Hematopoietic multipotent progenitor cell treated with erythropoietin and hydrocortisone succinate and interleukin-3 and kit ligand, for 17 days (in vitro differentiated cells): ENCODE results near the gene BLVRB.
A peak's percentile ranks its signal among the peaks of the same experiment; 100 is the strongest.
"Not testable (repeated sequence)": the region's sequence is repeated elsewhere in the genome, so short reads cannot be mapped to it uniquely, and the experiment has no call there.

Source experiments
- DNase-seq: peaks from one replicate; pipeline ENCODE4 v3.0.0-alpha.2; 2015; ENCODE audit warnings: low spot score

Gene BLVRB

DNA sequence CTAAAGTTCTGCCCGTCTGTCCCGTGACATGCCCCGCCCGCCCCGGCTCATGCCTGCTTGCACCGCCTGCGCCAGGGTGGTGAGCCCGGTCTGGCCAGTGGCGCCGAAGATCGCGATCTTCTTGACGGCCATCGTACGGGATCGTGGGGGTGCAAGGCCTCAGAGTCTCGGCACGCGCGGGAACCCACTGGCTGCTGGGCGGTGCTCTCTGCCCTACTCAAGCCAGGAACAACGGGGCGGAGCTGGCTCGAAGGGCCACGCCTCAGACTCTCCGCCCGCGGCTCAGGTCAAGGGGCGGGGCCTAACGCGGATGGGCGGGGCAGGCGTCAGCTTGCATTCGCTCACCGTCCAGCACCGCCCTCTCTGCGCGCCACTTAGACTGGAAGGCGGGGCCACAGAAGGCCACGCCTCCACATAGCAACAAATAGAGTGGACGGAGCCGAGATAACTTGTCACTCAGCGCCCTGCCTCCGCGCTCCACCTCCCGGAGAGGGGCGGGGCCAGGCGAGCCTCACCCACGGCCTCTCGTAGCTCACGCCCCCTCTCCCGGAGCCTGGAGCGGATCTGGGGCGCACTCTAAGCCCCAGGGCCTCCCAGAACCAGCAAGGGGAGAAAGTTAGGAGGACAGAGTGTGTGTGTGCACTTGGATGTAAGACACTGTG lies at the start of gene BLVRB:
Gene BLVRB (minus strand): TSS at position 189 of the 662 bp plus-strand sequence. CDS start 57 bp downstream, at position 132.
- peak; percentile 100 for DNase-seq

DNA sequence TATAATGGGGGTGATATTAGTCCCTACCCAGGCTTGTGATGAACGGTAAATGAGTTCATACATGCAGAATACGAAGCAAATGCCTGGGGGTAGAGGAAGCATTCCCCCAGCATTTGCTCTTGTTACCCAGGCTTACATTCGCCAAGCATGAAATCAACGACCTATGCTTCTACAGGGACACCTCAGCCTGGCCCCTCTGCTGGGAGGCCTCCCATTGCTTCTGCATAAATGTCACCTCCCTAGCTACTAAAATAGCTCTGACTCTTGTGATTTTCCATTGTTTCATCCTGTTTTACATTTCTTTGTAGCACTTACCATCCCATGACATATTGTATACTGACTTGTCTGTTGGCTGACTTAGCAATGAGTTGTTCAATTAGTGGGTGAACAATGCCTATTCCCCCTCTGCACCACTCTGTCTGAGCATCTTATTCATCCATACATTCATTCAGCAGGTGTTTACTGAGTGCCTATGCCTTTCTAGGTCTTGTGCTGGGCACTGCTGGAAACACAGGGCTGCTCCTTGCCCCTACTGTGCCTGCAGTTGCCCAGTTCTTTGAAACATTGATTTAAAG lies 48.3 kb upstream of the BLVRB start:
- no peak for DNase-seq

DNA sequence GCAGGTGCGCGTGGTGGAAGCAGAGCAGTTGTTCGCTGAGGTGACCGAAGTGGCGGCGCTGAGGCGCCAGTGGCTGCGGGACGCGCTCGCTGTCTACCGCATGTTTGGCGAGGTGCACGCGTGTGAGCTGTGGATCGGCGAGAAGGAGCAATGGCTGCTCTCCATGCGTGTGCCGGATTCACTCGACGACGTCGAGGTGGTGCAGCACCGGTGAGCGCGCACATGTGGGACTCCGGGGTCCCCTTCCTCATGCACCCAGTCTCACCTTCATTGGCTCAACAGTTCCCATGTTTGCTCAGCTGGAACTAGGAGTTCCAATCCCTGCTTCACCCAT lies 47.8 kb upstream of the BLVRB start:
- no peak for DNase-seq

DNA sequence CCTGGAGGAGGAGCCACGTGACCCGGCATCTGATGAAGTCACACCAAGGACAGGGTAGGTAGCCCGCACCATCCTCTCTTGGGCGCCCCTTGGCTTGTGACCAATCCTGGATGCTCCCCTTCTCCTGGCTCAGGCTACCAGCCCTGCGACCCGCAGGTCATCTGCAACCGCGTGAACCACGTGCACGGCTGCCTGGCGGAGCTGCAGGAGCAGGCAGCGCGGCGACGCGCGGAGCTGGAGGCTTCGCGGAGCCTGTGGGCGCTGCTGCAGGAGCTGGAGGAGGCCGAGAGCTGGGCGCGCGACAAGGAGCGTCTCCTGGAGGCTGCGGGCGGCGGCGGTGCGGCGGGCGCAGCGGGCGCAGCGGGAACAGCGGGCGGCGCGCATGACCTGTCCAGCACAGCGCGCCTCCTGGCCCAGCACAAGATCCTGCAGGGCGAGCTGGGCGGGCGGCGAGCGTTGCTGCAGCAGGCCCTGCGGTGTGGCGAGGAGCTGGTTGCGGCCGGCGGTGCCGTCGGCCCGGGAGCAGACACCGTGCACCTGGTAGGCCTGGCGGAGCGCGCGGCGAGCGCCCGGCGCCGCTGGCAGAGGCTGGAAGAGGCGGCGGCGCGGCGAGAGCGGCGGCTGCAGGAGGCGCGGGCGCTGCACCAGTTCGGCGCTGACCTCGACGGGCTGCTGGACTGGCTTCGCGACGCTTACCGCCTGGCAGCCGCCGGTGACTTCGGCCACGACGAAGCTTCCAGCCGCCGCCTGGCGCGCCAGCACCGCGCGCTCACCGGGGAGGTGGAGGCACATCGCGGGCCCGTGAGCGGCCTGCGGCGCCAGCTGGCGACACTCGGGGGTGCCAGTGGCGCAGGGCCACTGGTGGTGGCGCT lies 47.2 kb upstream of the BLVRB start:
- DNase-seq = no peak

DNA sequence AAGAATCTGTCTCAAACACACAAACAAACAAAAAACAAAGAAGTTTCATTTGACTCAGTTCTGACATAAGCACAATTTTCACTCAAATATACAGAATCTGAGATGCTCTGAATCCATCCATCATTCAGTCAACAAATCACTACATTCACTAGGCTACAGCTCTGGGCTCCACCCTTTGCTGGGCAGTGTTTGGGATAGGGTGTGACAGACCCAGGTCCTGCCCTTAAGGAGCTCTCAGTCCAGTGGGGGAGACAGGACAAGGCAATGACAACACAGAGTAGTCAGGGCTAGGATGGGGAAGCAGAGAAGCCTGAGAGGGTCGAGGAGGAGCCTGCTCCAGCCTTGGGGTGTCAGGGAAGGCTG lies 46.5 kb upstream of the BLVRB start:
- no peak for DNase-seq

DNA sequence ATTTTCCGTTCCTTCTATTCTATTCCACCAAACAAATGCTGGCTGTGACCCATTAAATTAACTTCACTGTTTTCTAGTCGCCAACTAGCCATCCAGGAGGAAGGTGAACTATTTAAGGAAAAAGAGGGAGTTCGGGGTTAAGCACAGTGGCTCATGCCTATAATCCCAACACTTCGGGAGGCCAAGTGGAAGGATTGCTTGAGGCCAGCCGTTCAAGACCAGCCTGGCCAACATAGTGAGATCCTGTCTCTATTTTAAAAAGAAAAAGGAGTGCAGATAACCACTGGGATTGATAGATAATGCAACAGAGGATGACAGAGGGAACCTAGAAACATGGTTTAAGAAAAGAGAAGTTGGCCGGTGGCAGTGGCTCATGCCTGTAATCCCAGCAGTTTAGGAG lies 45.9 kb upstream of the BLVRB start:
- no peak for DNase-seq

DNA sequence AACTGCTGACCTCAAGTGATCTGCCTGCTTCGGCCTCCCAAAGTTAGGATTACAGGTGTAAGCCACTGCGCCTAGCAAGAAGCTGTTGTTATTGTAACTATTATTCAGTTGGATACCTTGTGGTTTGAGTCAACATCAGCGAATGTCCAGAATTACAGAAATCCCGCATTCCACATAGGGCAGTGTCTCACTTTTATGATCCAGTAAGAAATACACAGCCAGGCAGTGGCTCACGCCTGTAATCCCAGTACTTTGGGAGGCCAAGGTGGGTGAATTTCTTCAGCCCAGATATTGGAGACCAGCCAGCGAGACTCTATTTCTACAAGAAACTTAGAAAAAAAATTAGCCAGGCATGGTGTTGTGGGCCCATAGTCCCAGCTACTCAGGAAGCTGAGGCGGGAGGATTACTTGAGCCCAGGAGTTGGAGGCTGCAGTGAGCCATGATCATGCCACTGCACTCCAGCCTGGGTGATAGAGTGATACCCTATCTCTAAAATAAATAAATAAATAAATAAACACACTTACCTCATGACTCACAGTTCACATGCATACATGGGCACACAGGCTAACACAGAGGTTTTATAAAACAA lies 45.1 kb upstream of the BLVRB start:
- no peak for DNase-seq

DNA sequence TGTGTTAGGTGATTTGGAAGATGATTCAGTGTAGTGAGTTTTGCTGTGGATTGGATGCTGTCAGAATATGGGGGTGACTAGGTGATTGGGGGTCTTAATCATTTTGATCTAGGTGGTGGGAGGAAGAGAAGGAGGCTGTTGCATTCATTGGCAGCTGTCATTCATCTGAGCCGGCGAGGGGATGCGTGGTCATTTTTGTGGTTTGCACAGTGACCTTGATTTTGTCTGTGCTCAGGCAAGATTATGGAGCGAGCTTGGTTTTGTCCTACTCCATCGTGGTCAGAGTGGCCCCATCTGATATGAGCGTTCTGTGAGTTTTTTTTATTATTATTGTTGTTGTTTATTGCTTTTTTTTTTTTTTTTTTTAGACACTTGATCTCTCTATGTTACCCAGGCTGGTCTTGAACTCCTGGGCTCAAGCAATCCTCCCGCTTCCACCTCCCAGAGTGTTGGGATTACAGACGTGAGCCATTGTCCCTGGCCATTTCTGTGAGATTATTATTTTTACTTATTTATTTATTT lies 43.3 kb upstream of the BLVRB start:
- no peak for DNase-seq

DNA sequence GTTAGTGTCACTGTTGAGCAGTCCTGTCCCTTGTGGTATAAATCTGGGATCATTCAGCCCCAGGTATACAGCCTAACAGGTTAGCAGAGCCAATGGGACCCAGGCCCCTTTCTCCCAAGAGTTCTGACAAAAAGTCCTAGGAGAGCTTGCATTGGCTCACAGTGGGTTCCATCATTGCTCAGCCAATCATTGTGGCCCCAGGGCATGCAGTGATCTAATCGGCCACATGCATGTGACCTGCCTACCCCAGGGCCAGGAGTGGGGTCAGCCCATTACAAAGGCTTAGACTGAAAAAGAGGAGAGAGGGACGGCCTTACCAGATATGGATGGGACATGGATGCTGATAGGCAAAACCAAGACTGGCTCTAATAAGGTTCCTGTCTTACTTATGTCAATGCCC lies 42.3 kb upstream of the BLVRB start:
- DNase-seq = no peak

DNA sequence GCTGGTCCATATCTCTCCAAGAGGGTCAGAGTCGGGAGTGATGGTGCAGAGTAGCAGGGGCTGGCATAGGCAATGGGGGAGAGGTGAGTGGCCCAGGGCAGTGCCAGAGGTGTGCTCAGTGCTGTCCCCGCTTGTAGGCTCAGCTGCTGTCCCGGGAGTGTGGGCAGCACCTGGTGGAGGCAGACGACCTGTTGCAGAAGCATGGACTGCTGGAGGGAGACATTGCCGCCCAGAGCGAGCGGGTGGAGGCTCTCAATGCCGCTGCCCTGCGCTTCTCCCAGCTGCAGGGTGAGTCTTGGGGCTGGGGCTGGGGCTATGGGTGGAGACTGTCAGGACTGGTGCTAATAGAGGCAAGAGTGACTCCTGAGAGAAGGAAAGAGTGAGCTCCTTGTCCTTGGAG lies 40.6 kb upstream of the BLVRB start:
- no peak for DNase-seq

DNA sequence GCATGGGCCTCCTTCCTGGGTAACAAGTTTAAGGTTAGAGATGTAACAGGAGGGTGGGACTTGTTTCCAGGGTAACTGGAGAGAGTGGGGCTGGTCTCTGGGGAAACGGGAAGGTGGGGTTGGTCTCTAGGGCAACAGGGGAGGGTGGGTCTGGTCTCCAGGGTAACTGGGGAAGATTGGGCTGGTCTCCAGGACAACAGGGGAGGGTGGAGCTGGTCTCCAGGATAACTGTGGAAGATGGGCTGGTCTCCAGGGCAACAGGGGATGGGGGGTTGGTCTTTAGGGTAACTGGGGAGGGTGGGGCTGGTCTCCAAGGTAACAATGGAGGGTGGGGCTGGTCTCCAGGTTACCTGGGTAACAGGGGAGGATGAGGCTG lies 37.8 kb upstream of the BLVRB start:
- peak; percentile 38 for DNase-seq

DNA sequence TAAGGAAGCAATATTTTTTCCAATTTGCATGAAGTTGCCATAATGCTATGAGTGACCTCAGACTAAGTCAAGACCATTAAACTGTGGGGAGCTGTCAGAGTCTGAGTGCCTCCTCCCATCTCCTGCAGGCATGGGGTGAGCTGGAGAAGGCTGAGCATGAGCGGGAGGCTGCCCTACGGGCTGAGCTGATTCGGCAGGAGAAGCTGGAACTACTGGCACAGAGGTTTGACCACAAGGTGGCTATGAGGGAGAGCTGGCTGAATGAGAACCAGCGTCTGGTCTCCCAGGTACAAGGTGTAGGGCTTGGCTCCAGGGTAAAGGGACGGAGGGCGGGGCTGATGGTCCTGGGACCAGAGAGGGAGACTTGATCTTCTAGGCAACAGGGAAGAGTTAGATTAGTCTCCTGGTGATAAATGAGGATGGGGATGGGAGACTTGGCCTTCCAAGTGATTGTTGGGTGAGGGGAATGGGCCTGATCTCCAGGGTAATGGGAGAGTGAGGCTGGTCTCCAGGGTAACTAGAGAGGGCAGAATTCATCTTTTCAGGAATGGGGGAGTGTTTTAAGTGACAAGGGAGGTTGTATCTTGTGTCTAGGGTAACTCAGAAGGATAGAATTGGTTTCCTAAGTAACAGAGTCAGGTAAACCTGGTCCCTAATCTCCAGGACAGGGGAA lies 37.2 kb upstream of the BLVRB start:
- peak; percentile 43 for DNase-seq

DNA sequence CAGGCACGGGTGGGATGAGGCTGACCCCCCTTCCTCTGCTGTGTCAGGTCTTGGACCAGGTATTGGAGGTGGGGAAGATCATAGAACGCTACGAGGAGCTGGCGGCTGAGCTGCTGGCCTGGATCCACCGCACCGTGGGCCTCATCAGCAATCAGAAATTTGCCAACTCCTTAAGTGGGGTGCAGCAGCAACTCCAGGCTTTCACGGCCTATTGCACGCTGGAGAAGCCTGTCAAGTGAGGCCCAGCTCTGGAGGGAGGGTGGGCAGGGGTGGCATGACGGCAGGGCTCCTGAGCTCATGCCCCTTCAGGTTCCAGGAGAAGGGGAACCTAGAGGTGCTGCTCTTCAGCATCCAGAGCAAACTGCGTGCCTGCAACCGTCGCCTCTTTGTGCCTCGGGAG lies 36.5 kb upstream of the BLVRB start:
- DNase-seq = no peak

DNA sequence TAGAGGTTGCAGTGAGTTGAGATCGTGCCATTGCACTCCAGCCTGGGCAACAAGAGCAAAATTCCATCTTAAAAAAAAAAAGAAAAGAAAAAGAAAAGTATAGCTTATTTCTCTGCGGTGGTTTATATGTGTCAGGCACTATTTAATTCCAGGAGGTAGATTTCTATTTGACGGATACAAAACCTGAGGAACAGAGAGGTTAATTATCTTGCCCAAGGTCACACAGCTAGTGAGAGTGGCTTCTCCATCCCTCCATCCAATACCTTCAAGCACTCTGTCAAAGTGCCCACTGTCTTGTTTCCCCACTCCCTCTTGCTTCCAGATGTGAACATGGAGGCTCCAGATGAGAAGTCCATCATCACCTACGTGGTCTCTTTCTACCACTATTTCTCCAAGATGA lies 36.1 kb upstream of the BLVRB start:
- no peak for DNase-seq

DNA sequence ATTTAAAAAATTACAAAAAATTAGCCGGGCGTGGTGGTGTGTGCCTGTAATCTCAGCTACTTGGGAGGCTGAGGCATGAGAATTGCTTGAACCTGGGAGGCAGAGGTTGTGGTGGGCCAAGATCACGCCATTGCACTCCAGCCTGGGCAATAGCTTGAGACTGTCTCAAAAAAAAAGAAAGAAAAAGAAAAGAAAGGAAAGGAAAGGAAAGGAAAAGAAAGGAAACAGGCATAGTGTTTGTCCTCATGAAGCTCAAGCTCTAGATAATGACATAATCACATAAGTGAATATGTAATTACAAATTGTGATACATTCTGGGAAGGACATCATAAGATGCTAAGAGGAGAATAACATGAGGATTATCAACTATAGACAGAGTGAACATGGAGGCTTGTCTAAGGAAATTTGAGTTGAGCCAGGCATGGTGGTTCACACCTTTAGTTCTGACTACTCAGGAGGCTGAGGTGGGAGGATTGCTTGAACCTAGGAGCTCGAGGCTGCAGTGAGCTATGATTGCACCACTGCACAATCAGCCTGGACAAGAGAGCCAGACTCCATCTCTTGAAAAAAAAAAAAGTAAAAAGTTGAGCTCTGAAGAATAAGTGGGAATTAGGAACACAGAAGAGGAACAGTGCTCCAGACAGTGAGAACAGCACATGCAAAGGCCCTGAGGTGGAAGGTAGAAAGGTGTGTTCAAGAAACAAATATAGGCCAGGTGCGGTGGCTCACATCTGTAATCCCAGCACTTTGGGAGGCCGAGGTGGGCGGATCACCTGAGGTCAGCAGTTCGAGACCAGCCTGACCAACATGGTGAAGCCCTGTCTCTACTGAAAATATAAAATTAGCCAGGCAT lies 35.4 kb upstream of the BLVRB start:
- DNase-seq = not testable (repeated sequence)

DNA sequence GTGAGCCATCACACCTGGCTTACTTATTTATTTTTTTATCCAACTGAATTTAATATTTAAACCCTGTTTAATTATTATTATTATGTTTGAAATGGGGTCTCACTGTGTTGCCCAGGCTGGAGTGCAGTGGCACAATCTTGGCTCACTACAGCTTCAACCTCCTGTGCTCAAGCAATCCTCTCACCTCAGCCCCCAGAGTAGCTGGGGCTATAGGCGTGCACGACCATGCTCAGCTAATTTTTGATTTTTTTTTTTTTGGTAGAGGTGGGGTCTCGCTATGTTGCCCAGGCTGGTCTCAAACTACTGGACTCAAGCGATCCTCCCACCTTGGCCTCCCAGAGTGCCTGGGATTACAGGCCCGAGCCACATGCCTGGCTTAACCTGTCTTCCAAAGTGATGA lies 33.8 kb upstream of the BLVRB start:
- DNase-seq = no peak

DNA sequence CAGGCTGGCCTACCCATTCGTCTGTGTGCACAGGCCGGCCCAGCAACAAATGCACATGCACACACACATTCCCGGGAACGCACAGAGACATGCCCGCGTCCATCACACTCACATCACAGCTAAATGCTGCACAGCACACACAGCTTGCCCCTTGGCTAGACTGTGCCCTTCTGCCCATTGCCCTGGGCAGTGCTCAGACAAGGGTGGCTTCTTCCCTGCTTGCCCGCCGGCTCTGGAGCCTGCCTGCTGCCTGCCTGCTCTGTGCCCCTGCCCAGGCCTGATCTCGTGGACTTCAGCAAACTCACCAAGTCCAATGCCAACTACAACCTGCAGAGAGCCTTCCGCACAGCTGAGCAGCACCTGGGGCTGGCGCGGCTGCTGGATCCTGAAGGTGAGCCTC lies 31.7 kb upstream of the BLVRB start:
- no peak for DNase-seq

DNA sequence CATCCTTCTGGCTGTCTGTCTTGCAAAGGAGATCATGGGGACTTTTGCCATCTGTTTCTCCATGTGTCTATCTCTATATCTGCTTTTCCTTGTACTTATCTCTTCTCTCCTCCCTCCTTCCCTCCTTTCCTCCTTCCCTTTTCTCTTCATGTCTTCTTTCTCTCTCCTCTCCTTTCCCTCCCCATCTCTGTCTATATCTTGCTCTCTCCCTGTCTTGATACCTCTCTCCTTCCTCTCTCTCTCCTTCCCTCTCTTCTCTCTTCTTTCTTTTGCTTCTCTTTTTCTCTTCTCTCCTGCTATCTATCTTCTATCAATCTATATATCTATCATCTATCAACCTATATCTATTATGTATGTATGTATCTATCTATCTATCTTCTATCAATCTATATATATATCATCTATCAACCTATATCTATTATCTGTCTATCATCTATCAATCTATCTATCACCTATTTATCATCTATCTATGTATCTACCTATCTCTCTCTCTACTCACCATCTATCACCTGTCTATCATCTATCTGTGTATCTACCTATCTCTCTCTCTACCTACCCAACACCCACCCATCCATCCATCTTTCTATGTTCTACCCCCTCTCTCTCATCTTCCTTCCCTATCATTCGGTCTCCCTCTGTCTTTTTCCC lies 28.8 kb upstream of the BLVRB start:
- no peak for DNase-seq

DNA sequence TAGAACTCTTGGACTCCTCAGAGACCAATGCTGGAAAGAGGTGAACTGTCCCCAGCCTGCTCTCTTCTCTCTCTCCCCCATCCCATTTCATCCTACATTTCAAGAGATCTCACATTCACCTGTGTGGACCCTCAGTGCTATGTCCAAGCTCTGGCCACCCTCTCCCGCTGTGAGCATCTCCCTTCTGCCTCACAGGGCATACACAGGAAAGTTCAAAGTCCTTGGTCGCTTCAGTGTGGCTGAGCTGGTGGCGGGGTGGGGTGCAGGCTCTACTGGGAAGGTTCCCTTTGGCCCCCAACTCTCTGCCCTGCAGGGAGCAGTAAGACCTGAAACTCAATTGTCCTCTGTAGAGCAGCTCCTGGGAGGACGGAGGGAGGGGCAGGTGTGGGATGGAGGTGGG lies 28.2 kb upstream of the BLVRB start:
- DNase-seq = no peak

DNA sequence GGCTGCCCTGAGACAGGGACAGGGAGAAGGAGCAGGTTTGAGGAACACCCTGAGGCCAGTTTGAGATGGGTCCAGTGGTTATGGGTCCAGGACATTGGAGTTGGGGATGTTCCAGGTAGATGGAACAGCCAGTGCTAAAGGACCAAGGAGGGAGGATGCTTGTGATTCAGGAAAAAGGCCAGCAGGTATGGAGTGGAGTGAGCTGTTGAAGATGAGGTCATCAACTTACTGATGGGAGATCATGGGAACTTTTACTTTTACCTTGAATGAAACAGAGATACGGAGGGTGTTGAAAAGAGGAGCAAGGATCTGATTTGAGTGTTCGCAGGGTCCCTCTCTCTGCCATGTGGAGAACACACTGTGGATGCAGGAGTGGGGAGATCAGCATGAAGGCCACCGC lies 26.7 kb upstream of the BLVRB start:
- DNase-seq = no peak

DNA sequence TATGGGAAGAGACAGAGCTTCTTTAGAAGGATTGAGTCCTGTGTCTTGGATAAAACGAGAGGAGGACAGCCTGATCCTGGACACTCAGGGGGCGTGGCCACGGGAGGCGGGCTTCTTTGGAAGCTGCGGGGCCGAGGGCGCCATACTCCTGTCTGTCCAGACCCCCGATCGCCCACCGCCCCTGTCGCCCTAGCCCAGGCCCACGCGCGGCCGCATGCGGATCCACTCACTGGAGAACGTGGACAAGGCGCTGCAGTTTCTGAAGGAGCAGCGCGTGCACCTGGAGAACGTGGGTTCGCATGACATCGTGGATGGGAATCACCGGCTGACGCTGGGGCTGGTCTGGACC lies 24.3 kb upstream of the BLVRB start:
- no peak for DNase-seq
